Activated CD8-positive, alpha-beta T cell treated with anti-CD3 and anti-CD28 coated beads for 36 hours (primary cell): ENCODE results near the gene NFX1. TPM values are rescaled to one million over a fixed set of nuclear protein-coding genes. Genes with fewer than 3 reads are reported as not detected.

ENCODE experiments used
- ATAC-seq: fragments of 200-7000 bp; cut with Tn5 transposase; one replicate; pipeline ENCODE4 v1.10.0; 2021; ENCODE audit warnings: mild to moderate bottlenecking, moderate library complexity
- CTCF ChIA-PET: fragments of 350-600 bp; sonication (Branson Sonifier 250); formaldehyde crosslinking; loops from one replicate; lab custom pipeline; 2021; ENCODE audit warnings: antibody characterized with exemption; lab: Charles Lee
- POLR2A ChIA-PET: fragments of 350-600 bp; sonication (Branson Sonifier 250); formaldehyde crosslinking; loops from one replicate; lab custom pipeline; 2021; ENCODE audit warnings: antibody characterized with exemption; lab: Charles Lee
- DNase-seq: peaks from one replicate; pipeline ENCODE4 v3.0.0-alpha.2; 2020
- H3K27ac Mint-ChIP-seq: one replicate; pipeline ENCODE4 v1.8.0; 2021; ENCODE audit warnings: mild to moderate bottlenecking, mixed read lengths
- H3K27me3 Mint-ChIP-seq: one replicate; pipeline ENCODE4 v1.8.0; 2021; ENCODE audit warnings: mixed read lengths
- H3K36me3 Mint-ChIP-seq: one replicate; pipeline ENCODE4 v1.8.0; 2021; ENCODE audit warnings: low read depth, mixed read lengths
- H3K4me1 Mint-ChIP-seq: one replicate; pipeline ENCODE4 v1.8.0; 2021; ENCODE audit warnings: low read depth, mixed read lengths
- H3K4me3 Mint-ChIP-seq: one replicate; pipeline ENCODE4 v1.8.0; 2021; ENCODE audit warnings: mild to moderate bottlenecking, moderate library complexity, mixed read lengths
- H3K9me3 Mint-ChIP-seq: one replicate; pipeline ENCODE4 v1.8.0; 2021; ENCODE audit warnings: mixed read lengths
- CTCF ChIP-seq: fragments of 200-600 bp; IDR thresholded peaks from one replicate; pipeline ENCODE4 v1.8.0; 2022; ENCODE audit warnings: antibody characterized with exemption, mild to moderate bottlenecking
- intact Hi-C: fragments of 100-400 bp; cut with micrococcal nuclease; formaldehyde crosslinking; loops from one replicate; pipeline ENCODE4 v1.10.0; 2022
- total RNA-seq, 2 experiments: library from RNA; stranded (reverse); gene quantifications; one replicate each; pipeline ENCODE4 v1.2.3, GENCODE V29; 2021

The NFX1 gene
- total RNA-seq, 2 experiments from 2014 or later: 37.4 to 38.9 TPM

GRCh38 chr9:33287087-33287490, 3.2 kb upstream of the NFX1 start:
- Mint-ChIP-seq H3K9me3 (no peaks in the 10 kb centered on the region), H3K36me3 (peaks cover 10% of the 10 kb centered on the region), H3K4me3 (no peak overlapping the region), H3K27me3 (no peaks in the 10 kb centered on the region), H3K4me1 (peaks cover 20% of the 10 kb centered on the region), H3K27ac (peak overlapping the region; percentile 46)
- DNase-seq (peak; percentile 58), ATAC-seq (no peak)
- peak; percentile 80 for TF ChIP-seq CTCF
- intact Hi-C loops: no loop called here
- POLR2A ChIA-PET: no interaction called here
- CTCF ChIA-PET: interaction anchor here (0.7 to 2.1 kb wide), 26 partner anchors 9 to 434 kb away, joined by 3 to 23 read pairs (median 4); no protein-coding TSS in a partner anchor

GRCh38 chr9:33288235-33288634, 2.1 kb upstream of the NFX1 start:
- Mint-ChIP-seq H3K27me3 (no peaks in the 10 kb centered on the region), H3K4me1 (peaks cover 32% of the 10 kb centered on the region), H3K36me3 (peaks cover 21% of the 10 kb centered on the region), H3K4me3 (no peak overlapping the region), H3K27ac (peak overlapping the region; percentile 99), H3K9me3 (no peaks in the 10 kb centered on the region)
- ATAC-seq: no peak
- CTCF ChIA-PET: interaction anchor here (1.0 to 2.1 kb wide), 4 partner anchors 9 to 127 kb away, joined by 3 to 23 read pairs (median 8); no protein-coding TSS in a partner anchor
- intact Hi-C loops: no loop called here
- POLR2A ChIA-PET: no interaction called here
- no peak for DNase-seq
- TF ChIP-seq CTCF: no peak

GRCh38 chr9:33288828-33289483, 1.4 kb upstream of the NFX1 start:
- Mint-ChIP-seq H3K4me1 (peaks cover 37% of the 10 kb centered on the region), H3K36me3 (peaks cover 24% of the 10 kb centered on the region), H3K27me3 (no peaks in the 10 kb centered on the region), H3K9me3 (no peaks in the 10 kb centered on the region), H3K4me3 (peak overlapping the region; percentile 84), H3K27ac (peak overlapping the region; percentile 99)
- ChIA-PET POLR2A (interaction anchor here (1.5 to 2.1 kb wide), 2 partner anchors 25 to 164 kb away, joined by 6 to 20 read pairs; partner anchors contain the start of genes BAG1 and CHMP5), CTCF (interaction anchor here (1.6 kb wide), 1 partner anchor 164 kb away, joined by 8 read pairs; no protein-coding TSS in a partner anchor)
- DNase-seq (no peak), ATAC-seq (no peak)
- intact Hi-C loops: no loop called here
- no peak for TF ChIP-seq CTCF

GRCh38 chr9:33289496-33289895, 820 bp upstream of the NFX1 start:
- ATAC-seq: no peak
- ChIA-PET CTCF (interaction anchor here (0.9 to 1.6 kb wide), 4 partner anchors 9 to 164 kb away, joined by 3 to 8 read pairs (median 3); no protein-coding TSS in a partner anchor), POLR2A (interaction anchor here (0.8 to 2.1 kb wide), 11 partner anchors 9 to 264 kb away, joined by 3 to 20 read pairs (median 4); partner anchors contain the start of genes BAG1, CHMP5, DNAJA1 and NOL6)
- no peak for TF ChIP-seq CTCF
- peak overlapping the region; percentile 84 for H3K4me3 Mint-ChIP-seq
- intact Hi-C loops: no loop called here
- no peaks in the 10 kb centered on the region for H3K27me3 Mint-ChIP-seq
- no peaks in the 10 kb centered on the region for H3K9me3 Mint-ChIP-seq
- peak; percentile 48 for DNase-seq
- H3K36me3 Mint-ChIP-seq: peaks cover 27% of the 10 kb centered on the region
- H3K27ac Mint-ChIP-seq: peak overlapping the region; percentile 99
- peaks cover 43% of the 10 kb centered on the region for H3K4me1 Mint-ChIP-seq

GRCh38 chr9:33289936-33290246, 425 bp upstream of the NFX1 start:
- no peak for TF ChIP-seq CTCF
- H3K4me1 Mint-ChIP-seq: peaks cover 47% of the 10 kb centered on the region

More at GRCh38 chr9:33289936-33290246, 425 bp upstream of the NFX1 start:
- ChIA-PET CTCF (interaction anchor here (0.6 to 1.8 kb wide), 7 partner anchors 9 to 177 kb away, joined by 3 to 8 read pairs (median 3); no protein-coding TSS in a partner anchor), POLR2A (interaction anchor here (0.6 to 2.1 kb wide), 15 partner anchors 9 to 265 kb away, joined by 3 to 20 read pairs (median 3); partner anchors contain the start of genes AQP3, BAG1, CHMP5 and DNAJA1)
- DNase-seq (no peak), ATAC-seq (no peak)
- H3K9me3 Mint-ChIP-seq: no peaks in the 10 kb centered on the region
- intact Hi-C loops: loop anchor here (2.0 kb wide), 1 partner anchor 25 kb away; the partner anchor contains the start of genes BAG1 and CHMP5
- H3K27me3 Mint-ChIP-seq: no peaks in the 10 kb centered on the region
- peak overlapping the region; percentile 99 for H3K27ac Mint-ChIP-seq
- peaks cover 31% of the 10 kb centered on the region for H3K36me3 Mint-ChIP-seq
- peak overlapping the region; percentile 84 for H3K4me3 Mint-ChIP-seq
